ENCODE results near the gene ANKRD34C. TPM values are rescaled to one million over a fixed set of nuclear protein-coding genes. Genes with fewer than 3 reads are reported as not detected.

Gene ANKRD34C
- polyA plus RNA-seq, 1 donor from 2014 or later: not detected

DNA sequence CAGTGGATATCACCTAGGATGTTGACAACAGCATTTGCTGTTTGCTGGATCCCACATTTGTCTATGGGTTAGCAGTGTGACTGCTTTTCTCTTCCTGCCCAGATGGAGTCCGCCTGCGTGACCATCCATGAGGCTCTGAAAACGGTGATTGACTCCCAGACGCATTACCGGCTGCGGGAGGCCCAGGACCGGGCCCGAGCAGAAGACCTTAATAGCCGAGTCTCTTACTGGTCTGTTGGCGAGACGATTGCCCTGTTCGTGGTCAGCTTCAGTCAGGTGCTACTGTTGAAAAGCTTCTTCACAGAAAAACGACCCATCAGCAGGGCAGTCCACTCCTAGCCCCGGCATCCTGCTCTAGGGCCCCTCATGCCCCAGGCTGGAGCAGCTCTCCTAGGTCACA, 39.4 kb downstream of the ANKRD34C start:
- Histone ChIP-seq H3K4me3 (ENCODE audit: low read length) (no peak overlapping the region), H3K27ac (ENCODE audit: low read length) (no peak overlapping the region), H2AFZ (ENCODE audit: low read depth, low read length) (no peak overlapping the region), H4K20me1 (ENCODE audit: insufficient read depth) (no peaks in the 10 kb centered on the region), H3K9me3 (ENCODE audit: low read length) (no peaks in the 10 kb centered on the region), H3F3A (ENCODE audit: insufficient read depth, low read length, poor library complexity, severe bottlenecking) (no peaks in the 10 kb centered on the region), H3K9me2 (ENCODE audit: insufficient read depth, low read length) (no peaks in the 10 kb centered on the region), H3K79me2 (replicated peaks; ENCODE audit: insufficient read depth, low read length) (no peaks in the 10 kb centered on the region), H3K9ac (ENCODE audit: low read length) (no peak overlapping the region), H3K4me2 (ENCODE audit: low read length) (no peak overlapping the region), H3K36me3 (ENCODE audit: insufficient read depth, low read length) (peaks cover 17% of the 10 kb centered on the region), H3K27me3 (ENCODE audit: insufficient read depth, low read depth, low read length) (no peaks in the 10 kb centered on the region)
- TF ChIP-seq, protein P1, sequence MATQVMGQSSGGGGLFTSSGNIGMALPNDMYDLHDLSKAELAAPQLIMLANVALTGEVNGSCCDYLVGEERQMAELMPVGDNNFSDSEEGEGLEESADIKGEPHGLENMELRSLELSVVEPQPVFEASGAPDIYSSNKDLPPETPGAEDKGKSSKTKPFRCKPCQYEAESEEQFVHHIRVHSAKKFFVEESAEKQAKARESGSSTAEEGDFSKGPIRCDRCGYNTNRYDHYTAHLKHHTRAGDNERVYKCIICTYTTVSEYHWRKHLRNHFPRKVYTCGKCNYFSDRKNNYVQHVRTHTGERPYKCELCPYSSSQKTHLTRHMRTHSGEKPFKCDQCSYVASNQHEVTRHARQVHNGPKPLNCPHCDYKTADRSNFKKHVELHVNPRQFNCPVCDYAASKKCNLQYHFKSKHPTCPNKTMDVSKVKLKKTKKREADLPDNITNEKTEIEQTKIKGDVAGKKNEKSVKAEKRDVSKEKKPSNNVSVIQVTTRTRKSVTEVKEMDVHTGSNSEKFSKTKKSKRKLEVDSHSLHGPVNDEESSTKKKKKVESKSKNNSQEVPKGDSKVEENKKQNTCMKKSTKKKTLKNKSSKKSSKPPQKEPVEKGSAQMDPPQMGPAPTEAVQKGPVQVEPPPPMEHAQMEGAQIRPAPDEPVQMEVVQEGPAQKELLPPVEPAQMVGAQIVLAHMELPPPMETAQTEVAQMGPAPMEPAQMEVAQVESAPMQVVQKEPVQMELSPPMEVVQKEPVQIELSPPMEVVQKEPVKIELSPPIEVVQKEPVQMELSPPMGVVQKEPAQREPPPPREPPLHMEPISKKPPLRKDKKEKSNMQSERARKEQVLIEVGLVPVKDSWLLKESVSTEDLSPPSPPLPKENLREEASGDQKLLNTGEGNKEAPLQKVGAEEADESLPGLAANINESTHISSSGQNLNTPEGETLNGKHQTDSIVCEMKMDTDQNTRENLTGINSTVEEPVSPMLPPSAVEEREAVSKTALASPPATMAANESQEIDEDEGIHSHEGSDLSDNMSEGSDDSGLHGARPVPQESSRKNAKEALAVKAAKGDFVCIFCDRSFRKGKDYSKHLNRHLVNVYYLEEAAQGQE (IDR thresholded peaks at IDR 0.05; ENCODE audit: borderline replicate concordance): no peak
- TF ChIP-seq RAD21 (conservative IDR thresholded peaks at IDR 0.05): no peak
- no peak for TF ChIP-seq POLR2AphosphoS5 (IDR thresholded peaks at IDR 0.05)
- no peak for TF ChIP-seq SMC3 (conservative IDR thresholded peaks at IDR 0.05; ENCODE audit: poor library complexity)
- no peak for TF ChIP-seq EP300 (conservative IDR thresholded peaks at IDR 0.05; ENCODE audit: poor library complexity, severe bottlenecking)
- TF ChIP-seq EZH2 (IDR thresholded peaks at IDR 0.05; ENCODE audit: borderline replicate concordance, insufficient read depth, low read length, poor library complexity, severe bottlenecking): no peak
- TF ChIP-seq, protein P2, sequence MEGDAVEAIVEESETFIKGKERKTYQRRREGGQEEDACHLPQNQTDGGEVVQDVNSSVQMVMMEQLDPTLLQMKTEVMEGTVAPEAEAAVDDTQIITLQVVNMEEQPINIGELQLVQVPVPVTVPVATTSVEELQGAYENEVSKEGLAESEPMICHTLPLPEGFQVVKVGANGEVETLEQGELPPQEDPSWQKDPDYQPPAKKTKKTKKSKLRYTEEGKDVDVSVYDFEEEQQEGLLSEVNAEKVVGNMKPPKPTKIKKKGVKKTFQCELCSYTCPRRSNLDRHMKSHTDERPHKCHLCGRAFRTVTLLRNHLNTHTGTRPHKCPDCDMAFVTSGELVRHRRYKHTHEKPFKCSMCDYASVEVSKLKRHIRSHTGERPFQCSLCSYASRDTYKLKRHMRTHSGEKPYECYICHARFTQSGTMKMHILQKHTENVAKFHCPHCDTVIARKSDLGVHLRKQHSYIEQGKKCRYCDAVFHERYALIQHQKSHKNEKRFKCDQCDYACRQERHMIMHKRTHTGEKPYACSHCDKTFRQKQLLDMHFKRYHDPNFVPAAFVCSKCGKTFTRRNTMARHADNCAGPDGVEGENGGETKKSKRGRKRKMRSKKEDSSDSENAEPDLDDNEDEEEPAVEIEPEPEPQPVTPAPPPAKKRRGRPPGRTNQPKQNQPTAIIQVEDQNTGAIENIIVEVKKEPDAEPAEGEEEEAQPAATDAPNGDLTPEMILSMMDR (IDR thresholded peaks at IDR 0.05; ENCODE audit: poor library complexity, severe bottlenecking): no peak
- TF ChIP-seq MXI1 (conservative IDR thresholded peaks at IDR 0.05; ENCODE audit: poor library complexity, severe bottlenecking): no peak
- no peak for TF ChIP-seq TAF1 (IDR thresholded peaks at IDR 0.05; ENCODE audit: low read depth)

DNA sequence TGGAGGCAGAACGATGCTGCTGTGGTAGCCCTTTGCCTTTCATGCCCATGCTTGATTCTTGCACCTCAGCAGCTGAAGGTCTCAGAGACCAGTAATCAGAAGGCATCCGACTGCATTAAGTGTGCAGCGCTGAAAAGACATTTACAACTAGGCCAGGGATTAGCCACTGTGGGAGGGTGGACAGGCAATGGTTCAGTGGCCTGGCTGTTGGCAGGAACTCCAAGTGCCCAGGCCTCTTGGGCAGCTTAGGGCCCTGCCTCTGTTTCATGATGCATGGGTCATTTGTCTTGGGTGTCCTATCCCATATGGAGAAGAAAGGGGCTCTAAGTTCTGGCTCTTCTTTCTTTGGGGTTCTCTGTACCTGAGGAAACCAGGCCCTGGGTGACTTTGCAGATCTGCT, 39.8 kb downstream of the ANKRD34C start:
- H3K27ac ChIP-seq (ENCODE audit: low read length): no peak overlapping the region
- TF ChIP-seq POLR2AphosphoS5 (IDR thresholded peaks at IDR 0.05) (no peak), TAF1 (IDR thresholded peaks at IDR 0.05; ENCODE audit: low read depth) (no peak), EZH2 (IDR thresholded peaks at IDR 0.05; ENCODE audit: borderline replicate concordance, insufficient read depth, low read length, poor library complexity, severe bottlenecking) (no peak), EP300 (conservative IDR thresholded peaks at IDR 0.05; ENCODE audit: poor library complexity, severe bottlenecking) (no peak), RAD21 (conservative IDR thresholded peaks at IDR 0.05) (no peak), MXI1 (conservative IDR thresholded peaks at IDR 0.05; ENCODE audit: poor library complexity, severe bottlenecking) (no peak), SMC3 (conservative IDR thresholded peaks at IDR 0.05; ENCODE audit: poor library complexity) (no peak)
- TF ChIP-seq, protein P1 (IDR thresholded peaks at IDR 0.05; ENCODE audit: borderline replicate concordance): no peak
- TF ChIP-seq, protein P2 (IDR thresholded peaks at IDR 0.05; ENCODE audit: poor library complexity, severe bottlenecking): no peak
- no peak overlapping the region for H3K4me3 ChIP-seq (ENCODE audit: low read length)
- peaks cover 17% of the 10 kb centered on the region for H3K36me3 ChIP-seq (ENCODE audit: insufficient read depth, low read length)
- H3K79me2 ChIP-seq (replicated peaks; ENCODE audit: insufficient read depth, low read length): no peaks in the 10 kb centered on the region
- H2AFZ ChIP-seq (ENCODE audit: low read depth, low read length): no peak overlapping the region
- no peaks in the 10 kb centered on the region for H3K9me2 ChIP-seq (ENCODE audit: insufficient read depth, low read length)
- no peak overlapping the region for H3K4me2 ChIP-seq (ENCODE audit: low read length)
- no peak overlapping the region for H3K9ac ChIP-seq (ENCODE audit: low read length)
- no peaks in the 10 kb centered on the region for H3K9me3 ChIP-seq (ENCODE audit: low read length)
- H3K27me3 ChIP-seq (ENCODE audit: insufficient read depth, low read depth, low read length): no peaks in the 10 kb centered on the region
- H3F3A ChIP-seq (ENCODE audit: insufficient read depth, low read length, poor library complexity, severe bottlenecking): no peaks in the 10 kb centered on the region
- H4K20me1 ChIP-seq (ENCODE audit: insufficient read depth): no peaks in the 10 kb centered on the region

All from neural cell (in vitro differentiated cells).